Right atrium auricular region (tissue), 2 donors: ENCODE results near the gene KIAA0232. TPM values are rescaled to one million over a fixed set of nuclear protein-coding genes. Genes with fewer than 3 reads are reported as not detected.

Source experiments
- DNase-seq: peaks from one replicate; pipeline ENCODE4 v3.0.0-alpha.2; 2019; ENCODE audit warnings: low spot score
- H3K27ac ChIP-seq, 2 donors: fragments of 200-600 bp; sonication (generic); 1 replicate in 1 of 2; 2 replicates in 1 of 2; pipeline ENCODE4 v1.5.1; 2016 to 2019
- H3K27me3 ChIP-seq, 2 donors: fragments of 200-600 bp; sonication (generic); one replicate each; pipeline versions ENCODE4 v1.5.1 to v1.6.0; 2017 to 2019
- H3K36me3 ChIP-seq: fragments of 200-600 bp; sonication (generic); one replicate; pipeline ENCODE4 v1.5.1; 2016
- H3K4me1 ChIP-seq, 2 donors: fragments of 200-600 bp; sonication (generic); one replicate each; pipeline versions ENCODE4 v1.5.1 to v1.6.0; 2017 to 2019
- H3K4me3 ChIP-seq, 2 donors: fragments of 200-600 bp; sonication (generic); 1 replicate in 1 of 2; 2 replicates in 1 of 2; pipeline ENCODE4 v1.5.1; 2017 to 2019; ENCODE audit warnings: mild to moderate bottlenecking in 1 of 2, moderate library complexity in 1 of 2
- H3K9me3 ChIP-seq, 2 donors: fragments of 200-600 bp; sonication (generic); one replicate each; pipeline ENCODE4 v1.5.1; 2019
- total RNA-seq, 2 donors: library from RNA; depleted of rRNA; stranded (reverse); fragments of >200 nt; gene quantifications; one replicate each; pipeline ENCODE4 v1.1.0, GENCODE V29; 2016
- TF ChIP-seq, protein P1 (sequence below), 2 donors: fragments of 200-600 bp; sonication (generic); IDR thresholded peaks; one replicate each; pipeline ENCODE4 v1.5.1; 2019; ENCODE audit warnings: antibody characterized with exemption in 2 of 2

The KIAA0232 gene
- total RNA-seq, 2 donors from 2014 or later, result 47.5 to 69.4 TPM

DNA sequence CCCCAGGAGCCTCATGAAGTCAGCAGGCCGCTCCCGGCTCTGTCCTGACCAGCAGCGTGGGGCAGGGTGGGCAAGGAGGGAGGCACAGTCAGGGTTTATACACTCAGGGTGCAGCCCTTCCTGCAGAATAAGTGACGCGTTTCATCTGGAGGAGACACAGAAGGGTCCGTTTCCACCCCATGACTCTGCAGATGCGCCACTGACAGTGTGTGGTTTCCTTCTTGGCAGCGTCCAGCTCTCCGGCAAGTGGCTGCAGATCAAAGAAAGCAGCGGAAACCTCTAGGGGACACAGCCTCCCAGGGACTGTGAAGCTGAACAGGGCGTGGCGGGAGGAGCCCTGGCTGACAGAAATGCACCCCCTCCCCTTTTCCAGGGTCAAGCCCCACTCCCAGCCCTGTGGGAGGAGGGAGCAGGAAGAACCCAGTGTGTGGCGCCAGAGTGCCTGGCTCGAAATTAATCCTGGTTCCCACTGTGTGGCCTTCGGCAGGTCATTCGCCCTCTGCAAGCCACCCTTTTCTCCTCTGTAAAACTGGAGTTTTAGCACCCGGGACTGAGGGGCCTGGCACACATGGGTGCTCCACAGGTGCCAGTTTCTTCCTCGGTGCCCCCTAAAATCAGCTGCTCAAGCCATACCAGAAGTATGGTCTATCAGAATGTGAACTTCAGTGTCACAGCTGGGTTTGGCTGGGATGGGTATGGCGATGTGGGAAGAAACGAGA lies 109.8 kb downstream of the KIAA0232 start:
- Histone ChIP-seq H3K27ac (no peak overlapping the region), H3K9me3 (no peaks in the 10 kb centered on the region), H3K4me1 (peaks cover 0 to 32% of the 10 kb centered on the region in 2 donors), H3K4me3 (peak overlapping the region in 1 of 2 donors; percentile 13), H3K27me3 (no peaks in the 10 kb centered on the region), H3K36me3 (no peaks in the 10 kb centered on the region)
- peak; percentile 62 for DNase-seq
- TF ChIP-seq, protein P1, sequence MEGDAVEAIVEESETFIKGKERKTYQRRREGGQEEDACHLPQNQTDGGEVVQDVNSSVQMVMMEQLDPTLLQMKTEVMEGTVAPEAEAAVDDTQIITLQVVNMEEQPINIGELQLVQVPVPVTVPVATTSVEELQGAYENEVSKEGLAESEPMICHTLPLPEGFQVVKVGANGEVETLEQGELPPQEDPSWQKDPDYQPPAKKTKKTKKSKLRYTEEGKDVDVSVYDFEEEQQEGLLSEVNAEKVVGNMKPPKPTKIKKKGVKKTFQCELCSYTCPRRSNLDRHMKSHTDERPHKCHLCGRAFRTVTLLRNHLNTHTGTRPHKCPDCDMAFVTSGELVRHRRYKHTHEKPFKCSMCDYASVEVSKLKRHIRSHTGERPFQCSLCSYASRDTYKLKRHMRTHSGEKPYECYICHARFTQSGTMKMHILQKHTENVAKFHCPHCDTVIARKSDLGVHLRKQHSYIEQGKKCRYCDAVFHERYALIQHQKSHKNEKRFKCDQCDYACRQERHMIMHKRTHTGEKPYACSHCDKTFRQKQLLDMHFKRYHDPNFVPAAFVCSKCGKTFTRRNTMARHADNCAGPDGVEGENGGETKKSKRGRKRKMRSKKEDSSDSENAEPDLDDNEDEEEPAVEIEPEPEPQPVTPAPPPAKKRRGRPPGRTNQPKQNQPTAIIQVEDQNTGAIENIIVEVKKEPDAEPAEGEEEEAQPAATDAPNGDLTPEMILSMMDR (IDR thresholded peaks at IDR 0.05), result peak in 1 of 2 donors; percentile 25

DNA sequence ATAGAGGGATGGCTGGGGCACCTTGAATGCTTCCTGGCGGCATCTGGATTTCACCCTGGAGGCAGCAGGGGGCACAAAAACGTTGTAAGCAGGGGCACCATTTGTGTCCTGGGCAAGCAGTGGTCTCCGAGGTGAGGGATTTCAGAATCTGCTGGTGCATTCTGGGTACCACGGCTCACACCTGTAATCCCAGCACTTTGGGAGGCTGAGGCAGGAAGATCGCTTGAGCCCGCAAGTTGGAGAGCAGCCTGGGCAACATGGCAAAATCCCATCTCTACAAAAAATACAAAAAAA lies 110.3 kb downstream of the KIAA0232 start:
- Histone ChIP-seq H3K36me3 (no peaks in the 10 kb centered on the region), H3K27me3 (no peaks in the 10 kb centered on the region), H3K4me1 (peaks cover 0 to 32% of the 10 kb centered on the region in 2 donors), H3K9me3 (no peaks in the 10 kb centered on the region), H3K27ac (no peak overlapping the region), H3K4me3 (no peak overlapping the region)
- TF ChIP-seq, protein P1 (IDR thresholded peaks at IDR 0.05), result no peak
- no peak for DNase-seq

DNA sequence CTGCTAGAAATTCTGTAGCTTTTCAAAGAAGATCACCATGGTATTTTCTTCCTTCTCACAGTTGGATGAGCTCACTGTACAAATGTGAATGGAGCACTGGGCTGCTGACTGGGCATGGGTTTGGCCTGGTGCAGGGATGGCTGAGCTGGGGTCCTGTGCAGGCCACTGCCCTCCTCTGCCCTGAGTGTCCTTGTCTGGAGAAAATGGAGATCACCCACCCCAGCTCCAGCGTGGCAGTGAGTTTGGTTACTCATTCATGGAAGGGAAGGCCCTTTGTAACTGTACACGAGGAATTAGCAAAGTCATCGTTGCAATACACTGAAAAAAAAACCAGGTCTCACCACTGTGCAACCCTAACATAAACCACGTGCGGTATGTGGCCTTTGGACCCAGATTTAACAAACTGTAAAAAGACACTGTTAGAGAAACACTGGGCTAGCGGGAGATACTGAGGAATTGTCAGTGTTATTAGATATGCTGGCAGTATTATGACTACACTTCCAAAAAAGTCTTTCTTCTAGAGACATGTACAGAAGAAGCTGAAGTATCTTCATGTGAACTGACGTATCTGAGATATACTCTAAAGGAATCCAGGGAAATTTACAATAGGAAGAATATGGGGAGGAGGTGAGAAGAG lies 111.0 kb downstream of the KIAA0232 start:
- H3K27me3 ChIP-seq, result no peaks in the 10 kb centered on the region
- no peaks in the 10 kb centered on the region for H3K9me3 ChIP-seq
- peaks cover 0 to 30% of the 10 kb centered on the region in 2 donors for H3K4me1 ChIP-seq
- TF ChIP-seq, protein P1 (IDR thresholded peaks at IDR 0.05), result no peak
- no peak for DNase-seq
- H3K36me3 ChIP-seq, result no peaks in the 10 kb centered on the region
- H3K27ac ChIP-seq, result no peak overlapping the region
- H3K4me3 ChIP-seq, result no peak overlapping the region

DNA sequence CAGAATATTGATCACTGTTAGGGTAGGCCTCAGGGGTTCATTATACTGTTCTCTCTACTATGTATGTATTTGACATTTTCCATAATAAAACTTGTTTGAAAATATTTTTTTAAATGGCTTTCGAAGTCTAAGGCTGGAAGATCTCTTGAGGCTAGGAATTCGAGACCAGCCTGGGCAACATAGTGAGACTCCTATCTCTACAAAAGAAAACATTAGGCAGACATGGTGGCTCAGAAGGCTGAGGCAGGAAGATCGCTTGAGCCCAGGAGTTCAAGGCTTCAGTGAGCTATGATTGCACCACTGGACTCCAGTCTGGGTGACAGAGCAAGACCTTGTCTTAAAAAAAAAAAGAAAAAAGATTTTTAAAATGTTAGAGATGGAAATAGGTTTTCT lies 111.6 kb downstream of the KIAA0232 start:
- Histone ChIP-seq H3K36me3 (no peaks in the 10 kb centered on the region), H3K27ac (no peak overlapping the region), H3K4me3 (no peak overlapping the region), H3K27me3 (no peaks in the 10 kb centered on the region), H3K9me3 (no peaks in the 10 kb centered on the region), H3K4me1 (peaks cover 0 to 25% of the 10 kb centered on the region in 2 donors)
- TF ChIP-seq, protein P1 (IDR thresholded peaks at IDR 0.05), result no peak
- no peak for DNase-seq

DNA sequence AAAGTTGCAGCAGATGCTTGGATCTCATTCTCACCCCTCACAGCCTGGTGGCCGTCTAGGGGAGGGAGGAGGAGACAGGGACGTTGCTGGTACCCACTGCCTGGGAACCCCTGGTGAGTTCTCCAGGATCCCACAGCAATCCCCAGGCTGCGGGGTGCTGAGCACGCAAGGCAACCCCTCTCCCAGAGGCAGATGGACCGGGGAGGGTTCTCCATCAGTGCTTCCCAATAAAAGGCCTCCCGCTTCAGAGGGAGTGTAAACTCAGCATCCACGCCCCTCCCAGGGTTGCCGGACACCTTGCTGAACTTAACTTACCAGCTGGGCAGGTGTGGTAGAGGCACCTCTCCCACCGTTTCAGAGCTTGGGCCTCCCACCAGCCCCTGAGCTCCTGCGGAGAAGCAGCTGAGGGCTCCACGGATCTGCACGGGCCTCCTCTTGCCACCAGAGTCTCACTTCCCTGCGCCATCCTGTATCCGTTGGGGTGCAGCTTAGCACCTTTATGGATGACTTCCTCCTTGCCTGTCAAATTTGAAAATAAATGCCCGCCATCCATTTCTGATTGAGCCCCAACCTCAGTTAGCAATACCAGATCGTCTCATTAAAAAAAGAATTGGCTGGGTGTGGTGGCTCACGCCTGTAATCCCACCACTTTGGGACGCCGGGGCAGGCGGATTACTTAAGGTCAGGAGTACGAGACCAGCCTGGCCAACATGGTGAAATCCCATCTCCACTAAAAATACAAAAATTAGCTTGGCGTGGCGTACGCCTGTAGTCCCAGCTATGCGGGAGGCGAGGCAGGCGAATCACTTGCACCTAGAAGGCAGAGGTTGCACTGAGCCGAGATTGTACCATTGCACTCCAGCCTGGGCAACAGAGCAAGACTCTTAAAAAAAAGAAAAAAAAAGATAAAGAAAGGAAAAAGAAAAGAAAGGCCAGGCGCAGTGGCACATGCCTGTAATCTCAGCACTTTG lies 112.3 kb downstream of the KIAA0232 start:
- Histone ChIP-seq H3K4me3 (no peak overlapping the region), H3K27me3 (no peaks in the 10 kb centered on the region), H3K36me3 (no peaks in the 10 kb centered on the region), H3K9me3 (no peaks in the 10 kb centered on the region), H3K4me1 (peaks cover 0 to 18% of the 10 kb centered on the region in 2 donors), H3K27ac (no peak overlapping the region)
- DNase-seq, result no peak
- TF ChIP-seq, protein P1 (IDR thresholded peaks at IDR 0.05), result no peak
